ENCODE results near the gene ZNF580. TPM values are rescaled to one million over a fixed set of nuclear protein-coding genes. Genes with fewer than 3 reads are reported as not detected.
A peak's percentile ranks its signal among the peaks of the same experiment; 100 is the strongest.

The ZNF580 gene
- total and polyA plus RNA-seq, 2 of the 13 experiments (the other 11 are each of a cell fraction or from before 2014, with no cell fraction given) = 4.4 to 6.0 TPM

GRCh38 chr19:55654868-55655647, 14.3 kb downstream of the ZNF580 start, which contains the start of gene U2AF2 (continued):
- TF ChIP-seq ATF6 (CRISPR knock-in tag; conservative IDR thresholded peaks at IDR 0.05) (no peak), ELF3 (CRISPR knock-in tag; IDR thresholded peaks at IDR 0.05) (peak; percentile 47; the same call in 1 of the 2 replicates), ZNF10 (CRISPR knock-in tag; IDR thresholded peaks at IDR 0.05; ENCODE audit: borderline replicate concordance, low read depth) (no peak), HMG20B (CRISPR knock-in tag; conservative IDR thresholded peaks at IDR 0.05) (no peak), ZNF264 (CRISPR knock-in tag; IDR thresholded peaks at IDR 0.05) (no peak), ZNF724P (CRISPR knock-in tag; IDR thresholded peaks at IDR 0.05; ENCODE audit: borderline replicate concordance) (no peak), ZSCAN21 (CRISPR knock-in tag; IDR thresholded peaks at IDR 0.05; ENCODE audit: borderline replicate concordance) (peak; percentile 77; the same call in 1 of the 2 replicates), NONO (IDR thresholded peaks at IDR 0.05) (no peak), NONO (CRISPR knock-in tag; conservative IDR thresholded peaks at IDR 0.05) (peak; percentile 37; the same call in 1 of the 2 replicates), ZNF883 (CRISPR knock-in tag; IDR thresholded peaks at IDR 0.05; ENCODE audit: not compliant biosample characterization) (peak; percentile 45), ZNF256 (CRISPR knock-in tag; conservative IDR thresholded peaks at IDR 0.05) (no peak), EEA1 (CRISPR knock-in tag; IDR thresholded peaks at IDR 0.05; ENCODE audit: borderline replicate concordance) (peak; percentile 80), ZNF788 (CRISPR knock-in tag; IDR thresholded peaks at IDR 0.05; ENCODE audit: borderline replicate concordance) (peak; percentile 60; the same call in 1 of the 2 replicates), RNF2 (conservative IDR thresholded peaks at IDR 0.05; ENCODE audit: low read depth) (peak; percentile 92), ZHX2 (IDR thresholded peaks at IDR 0.05; ENCODE audit: low read depth) (peak; percentile 74), ZHX2 (CRISPR knock-in tag; IDR thresholded peaks at IDR 0.05; ENCODE audit: borderline replicate concordance) (no peak), ZMYM4 (CRISPR knock-in tag; IDR thresholded peaks at IDR 0.05) (peak; percentile 42; the same call in 1 of the 2 replicates)
